ENCODE results near the gene PPCS. TPM values are rescaled to one million over a fixed set of nuclear protein-coding genes. Genes with fewer than 3 reads are reported as not detected.

PPCS gene
- total and polyA plus RNA-seq, 2 of the 8 experiments (the other 6 are each of a cell fraction or from before 2014, with no cell fraction given) = 24.5 to 35.3 TPM

- H3K36me3 ChIP-seq (ENCODE audit: control insufficient read depth in 2 of 4, insufficient read depth in 4 of 4, low read length in 3 of 4) = no peaks in the 10 kb centered on the region
- POLR2A ChIA-PET (ENCODE audit: partially characterized antibody) = no interaction called here
- no peaks in the 10 kb centered on the region for H3K9me3 ChIP-seq (ENCODE audit: insufficient read depth in 2 of 2, low read depth in 1 of 2, low read length in 1 of 2)
- no peak overlapping the region for H3K27ac ChIP-seq (ENCODE audit: low read depth, low read length)
- no peak overlapping the region for H3K4ac ChIP-seq (replicated peaks; ENCODE audit: insufficient read length, low read depth, low read length)
- 93% methylated on average over 2 of the region's 2 CpGs; no CpG with 5 or more reads in 1 of the 2 experiments for WGBS, 2 experiments (ENCODE audit: extremely low coverage in 1 of 2, insufficient coverage in 1 of 2, insufficient read length in 1 of 2, insufficient replicate concordance in 2 of 2, low coverage in 1 of 2, low lambda C conversion rate in 2 of 2, missing lambda C conversion rate in 1 of 2)
- H4K91ac ChIP-seq (replicated peaks; ENCODE audit: insufficient read length, low read length) = no peak overlapping the region
- no peaks in the 10 kb centered on the region for H4K20me1 ChIP-seq (replicated peaks in 1 of 2; ENCODE audit: control insufficient read depth in 1 of 2, insufficient read depth in 2 of 2, low read length in 2 of 2)
- H2BK12ac ChIP-seq (ENCODE audit: low read depth, low read length) = no peak overlapping the region
- no peak overlapping the region for H3K23ac ChIP-seq (ENCODE audit: insufficient read length)
- no peaks in the 10 kb centered on the region for H3K23me2 ChIP-seq (ENCODE audit: low read depth, low read length)
- H2AFZ ChIP-seq (ENCODE audit: low read length) = no peak overlapping the region
- no peak overlapping the region for H3K9ac ChIP-seq (replicated peaks in 1 of 4; ENCODE audit: extremely low read depth in 1 of 4, low read depth in 3 of 4, low read length in 3 of 4)
- no peak overlapping the region for H2BK5ac ChIP-seq (ENCODE audit: low read depth, low read length)
- no peak overlapping the region for H4K5ac ChIP-seq (ENCODE audit: insufficient read length, low read depth, low read length)
- DNase-seq (ENCODE audit: low read depth in 1 of 2, low spot score in 2 of 2) (no peak), FAIRE-seq (no peak)
- H2BK20ac ChIP-seq (ENCODE audit: low read length) = no peak overlapping the region
- CTCF ChIA-PET (ENCODE audit: partially characterized antibody) = interaction anchor here (0.7 to 0.8 kb wide), 2 partner anchors 11 to 295 kb away, joined by 3 to 4 read pairs; no protein-coding TSS in a partner anchor
- H2BK120ac ChIP-seq (replicated peaks; ENCODE audit: low read depth, low read length) = no peak overlapping the region
- TF ChIP-seq CHD1 (IDR thresholded peaks at IDR 0.05; ENCODE audit: low read depth, low read length) (no peak), POU5F1 (IDR thresholded peaks at IDR 0.05; ENCODE audit: low read depth, low read length) (no peak), POLR2A (IDR thresholded peaks at IDR 0.05; ENCODE audit: control extremely low read depth in 1 of 2, low read depth in 2 of 2, low read length in 2 of 2) (no peak), CHD2 (IDR thresholded peaks at IDR 0.05; ENCODE audit: low read length) (no peak), SIN3A (conservative IDR thresholded peaks at IDR 0.05 in 1 of 2, IDR thresholded peaks at IDR 0.05 in 1 of 2; ENCODE audit: low read depth in 1 of 2, low read length in 2 of 2) (no peak), SAP30 (IDR thresholded peaks at IDR 0.05; ENCODE audit: insufficient read depth, insufficient replicate concordance, low read length) (no peak), CREB1 (IDR thresholded peaks at IDR 0.05) (no peak), SP1 (IDR thresholded peaks at IDR 0.05; ENCODE audit: low read depth, low read length) (no peak), RAD21 (IDR thresholded peaks at IDR 0.05 in 1 of 2, conservative IDR thresholded peaks at IDR 0.05 in 1 of 2; ENCODE audit: low read depth in 2 of 2, low read length in 2 of 2) (no peak), TEAD4 (IDR thresholded peaks at IDR 0.05; ENCODE audit: low read depth, low read length) (no peak), SRF (IDR thresholded peaks at IDR 0.05; ENCODE audit: low read depth, low read length) (no peak), SUZ12 (IDR thresholded peaks at IDR 0.05; ENCODE audit: low read length) (no peak), SIRT6 (IDR thresholded peaks at IDR 0.05; ENCODE audit: low read length) (no peak)
- TF ChIP-seq, protein P1, sequence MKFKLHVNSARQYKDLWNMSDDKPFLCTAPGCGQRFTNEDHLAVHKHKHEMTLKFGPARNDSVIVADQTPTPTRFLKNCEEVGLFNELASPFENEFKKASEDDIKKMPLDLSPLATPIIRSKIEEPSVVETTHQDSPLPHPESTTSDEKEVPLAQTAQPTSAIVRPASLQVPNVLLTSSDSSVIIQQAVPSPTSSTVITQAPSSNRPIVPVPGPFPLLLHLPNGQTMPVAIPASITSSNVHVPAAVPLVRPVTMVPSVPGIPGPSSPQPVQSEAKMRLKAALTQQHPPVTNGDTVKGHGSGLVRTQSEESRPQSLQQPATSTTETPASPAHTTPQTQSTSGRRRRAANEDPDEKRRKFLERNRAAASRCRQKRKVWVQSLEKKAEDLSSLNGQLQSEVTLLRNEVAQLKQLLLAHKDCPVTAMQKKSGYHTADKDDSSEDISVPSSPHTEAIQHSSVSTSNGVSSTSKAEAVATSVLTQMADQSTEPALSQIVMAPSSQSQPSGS (IDR thresholded peaks at IDR 0.05; ENCODE audit: low read length) = no peak
- no peak overlapping the region for H3K4me2 ChIP-seq (ENCODE audit: insufficient read depth in 1 of 2, low read depth in 2 of 2, low read length in 2 of 2)
- H3K4me3 ChIP-seq (ENCODE audit: extremely low read depth in 1 of 4, insufficient read depth in 2 of 4, low read depth in 3 of 4, low read length in 4 of 4) = no peak overlapping the region
- H3K4me1 ChIP-seq (replicated peaks in 1 of 4; ENCODE audit: control insufficient read depth in 3 of 4, insufficient read depth in 4 of 4, low read length in 3 of 4) = no peaks in the 10 kb centered on the region
- H3K18ac ChIP-seq (ENCODE audit: extremely low read depth, low read length) = no peak overlapping the region
- H3K79me1 ChIP-seq (ENCODE audit: low read depth, low read length) = no peaks in the 10 kb centered on the region
- no peak overlapping the region for H2BK15ac ChIP-seq (ENCODE audit: low read length)
- no peak overlapping the region for H4K8ac ChIP-seq (ENCODE audit: extremely low read depth, insufficient read depth, low read length)
- no peaks in the 10 kb centered on the region for H3K27me3 ChIP-seq (replicated peaks in 1 of 4; ENCODE audit: control insufficient read depth in 3 of 4, extremely low read depth in 1 of 4, insufficient read depth in 3 of 4, low read length in 3 of 4)
- H2AK5ac ChIP-seq (ENCODE audit: low read depth, low read length) = no peak overlapping the region
- no peaks in the 10 kb centered on the region for H3K79me2 ChIP-seq (ENCODE audit: control insufficient read depth in 1 of 2, insufficient read depth in 2 of 2, low read length in 2 of 2)
- no peak overlapping the region for H3K56ac ChIP-seq (replicated peaks; ENCODE audit: insufficient read length, low read depth, low read length)
- H3K14ac ChIP-seq (ENCODE audit: insufficient read length) = no peak overlapping the region
Measured at GRCh38 chr1:42439940-42440339, 16.4 kb upstream of the PPCS start.
